Trophoblast cell (in vitro differentiated cells and primary cell): Measurements from ENCODE around the gene SOAT2.
"Not testable (repeated sequence)": the region's sequence is repeated elsewhere in the genome, so short reads cannot be mapped to it uniquely, and the experiment has no call there.

Experiments
- DNase-seq, 2 donors: peaks; one replicate each; pipeline ENCODE4 v3.0.0-alpha.2; 2016
- H2AFZ ChIP-seq: 2 replicates; pipeline ENCODE4 v1.6.1; 2013; ENCODE audit warnings: low read length, moderate library complexity, mild to moderate bottlenecking; ENCODE audit not compliant: insufficient read depth, poor library complexity
- H2AK5ac ChIP-seq: 2 replicates; pipeline ENCODE4 v1.6.1; 2013; ENCODE audit warnings: mild to moderate bottlenecking, low read length
- H2BK120ac ChIP-seq: 2 replicates; pipeline ENCODE4 v1.6.1; 2013; ENCODE audit warnings: low read length, mild to moderate bottlenecking, moderate library complexity; ENCODE audit not compliant: insufficient read depth, poor library complexity
- H2BK12ac ChIP-seq: 2 replicates; pipeline ENCODE4 v1.6.1; 2013; ENCODE audit warnings: mild to moderate bottlenecking, low read length, moderate library complexity
- H2BK5ac ChIP-seq: 2 replicates; pipeline ENCODE4 v1.6.1; 2013; ENCODE audit warnings: low read length, low read depth, moderate library complexity, mild to moderate bottlenecking; ENCODE audit not compliant: poor library complexity
- H3K14ac ChIP-seq: 2 replicates; pipeline ENCODE4 v1.6.1; 2013; ENCODE audit warnings: mild to moderate bottlenecking, low read length
- H3K18ac ChIP-seq: 2 replicates; pipeline ENCODE4 v1.6.1; 2013; ENCODE audit warnings: mild to moderate bottlenecking, low read length
- H3K23ac ChIP-seq: 2 replicates; pipeline ENCODE4 v1.6.1; 2013; ENCODE audit warnings: low read length
- H3K27ac ChIP-seq: 2 replicates; pipeline ENCODE4 v1.5.1; 2013; ENCODE audit warnings: low read depth, mild to moderate bottlenecking, inconsistent platforms, low read length, moderate library complexity
- H3K27me3 ChIP-seq: 2 replicates; pipeline ENCODE4 v1.6.1; 2013; ENCODE audit warnings: inconsistent platforms, mild to moderate bottlenecking, low read length, moderate library complexity; ENCODE audit not compliant: insufficient read depth
- H3K36me3 ChIP-seq, 2 experiments: 1 replicate in 1 of 2; 2 replicates in 1 of 2; pipeline ENCODE4 v1.6.1; 2013; ENCODE audit warnings: low read length in 2 of 2, mild to moderate bottlenecking in 2 of 2, moderate library complexity in 1 of 2; ENCODE audit not compliant: insufficient read depth in 2 of 2, control insufficient read depth in 1 of 2
- H3K4ac ChIP-seq: 2 replicates; pipeline ENCODE4 v1.6.1; 2013; ENCODE audit warnings: low read depth, mild to moderate bottlenecking, low read length, moderate library complexity
- H3K4me1 ChIP-seq, 2 experiments: 1 replicate in 1 of 2; 2 replicates in 1 of 2; pipeline ENCODE4 v1.6.1; 2013; ENCODE audit warnings: low read length in 2 of 2, mild to moderate bottlenecking in 2 of 2, moderate library complexity in 1 of 2; ENCODE audit not compliant: insufficient read depth in 2 of 2, control insufficient read depth in 1 of 2
- H3K4me2 ChIP-seq: 2 replicates; pipeline ENCODE4 v1.6.1; 2013; ENCODE audit warnings: inconsistent platforms, mild to moderate bottlenecking, low read length, moderate library complexity
- H3K4me3 ChIP-seq: 2 replicates; pipeline ENCODE4 v1.5.1; 2013; ENCODE audit warnings: mild to moderate bottlenecking, low read depth, low read length, inconsistent platforms
- H3K79me1 ChIP-seq: one replicate; pipeline ENCODE4 v1.6.1; 2013; ENCODE audit warnings: low read length
- H3K79me2 ChIP-seq: 2 replicates; pipeline ENCODE4 v1.6.1; 2013; ENCODE audit warnings: low read length, mild to moderate bottlenecking; ENCODE audit not compliant: control insufficient read depth, insufficient read depth, poor library complexity
- H3K9ac ChIP-seq: 2 replicates; pipeline ENCODE4 v1.6.1; 2013; ENCODE audit warnings: mild to moderate bottlenecking, low read length
- H3K9me3 ChIP-seq: 2 replicates; pipeline ENCODE4 v1.6.1; 2013; ENCODE audit warnings: low read depth, mild to moderate bottlenecking, control low read depth, inconsistent platforms, low read length; ENCODE audit not compliant: insufficient read depth
- H4K12ac ChIP-seq: 2 replicates; pipeline ENCODE4 v1.6.1; 2013; ENCODE audit warnings: low read depth, mild to moderate bottlenecking, low read length, moderate library complexity
- H4K8ac ChIP-seq: 2 replicates; pipeline ENCODE4 v1.6.1; 2013; ENCODE audit warnings: low read depth, mild to moderate bottlenecking, low read length, moderate library complexity
- H4K91ac ChIP-seq: one replicate; pipeline ENCODE4 v1.6.1; 2013; ENCODE audit warnings: low read depth, mild to moderate bottlenecking, low read length, moderate library complexity
- WGBS: extraction: QIAGEN DNeasy Blood & Tissue Kit; methylation state at CpG from one replicate; pipeline ENCODE4 v1.1.7; 2013; ENCODE audit warnings: missing lambda C conversion rate; ENCODE audit not compliant: insufficient read length, insufficient coverage; ENCODE audit errors: extremely low coverage; 5-methylcytosine and 5-hydroxymethylcytosine counted together

SOAT2 gene

GRCh38 chr12:53107122-53107521 is 3.8 kb downstream of the SOAT2 start:
- no peak overlapping the region for H2BK12ac ChIP-seq
- H3K14ac ChIP-seq = no peak overlapping the region
- no peak overlapping the region for H3K18ac ChIP-seq
- H3K27ac ChIP-seq = no peak overlapping the region
- H4K91ac ChIP-seq = no peak overlapping the region
- WGBS = no CpG with 5 or more reads among the region's 7 CpGs
- H3K36me3 ChIP-seq = no peaks in the 10 kb centered on the region
- H3K23ac ChIP-seq = no peak overlapping the region
- H3K27me3 ChIP-seq = no peaks in the 10 kb centered on the region
- no peak overlapping the region for H2AK5ac ChIP-seq
- no peak overlapping the region for H2BK120ac ChIP-seq
- H3K9me3 ChIP-seq = no peaks in the 10 kb centered on the region
- no peak overlapping the region for H3K4me2 ChIP-seq
- no peaks in the 10 kb centered on the region for H3K79me2 ChIP-seq
- H2AFZ ChIP-seq = no peak overlapping the region
- no peak overlapping the region for H4K8ac ChIP-seq
- no peak overlapping the region for H4K12ac ChIP-seq
- H3K79me1 ChIP-seq = no peaks in the 10 kb centered on the region
- no peak for DNase-seq
- no peaks in the 10 kb centered on the region for H3K4me1 ChIP-seq
- H3K4me3 ChIP-seq = no peak overlapping the region
- no peak overlapping the region for H2BK5ac ChIP-seq
- H3K9ac ChIP-seq = no peak overlapping the region
- no peak overlapping the region for H3K4ac ChIP-seq

DNA sequence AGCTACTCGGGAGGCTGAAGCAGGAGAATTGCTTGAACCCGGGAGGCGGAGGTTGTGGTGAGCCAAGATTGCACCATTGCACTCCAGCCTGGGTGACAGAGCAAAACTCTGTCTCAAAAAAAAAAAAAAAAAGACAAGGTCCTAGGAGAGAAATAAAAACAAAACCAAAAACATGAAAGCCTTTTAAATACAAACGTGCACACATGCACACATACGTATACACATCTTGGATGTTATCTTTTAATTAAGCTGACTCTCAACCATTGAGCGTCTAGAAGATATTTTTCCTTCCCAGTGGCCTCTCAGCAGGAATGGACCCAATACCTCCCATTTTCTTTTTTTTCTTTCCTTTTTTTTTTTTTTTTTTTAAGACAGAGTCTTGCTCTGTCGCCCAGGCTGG is 9.1 kb downstream of the SOAT2 start:
- H4K8ac ChIP-seq, H3K79me2 ChIP-seq, H4K91ac ChIP-seq, H3K4ac ChIP-seq, H2BK5ac ChIP-seq, H3K4me3 ChIP-seq, H2BK12ac ChIP-seq, DNase-seq, H3K27ac ChIP-seq, H3K14ac ChIP-seq, H3K4me2 ChIP-seq, H4K12ac ChIP-seq, H2BK120ac ChIP-seq, H3K23ac ChIP-seq, H3K27me3 ChIP-seq, H2AFZ ChIP-seq, H3K9ac ChIP-seq, H3K4me1 ChIP-seq, H3K18ac ChIP-seq, H3K79me1 ChIP-seq, H3K36me3 ChIP-seq, H3K9me3 ChIP-seq, H2AK5ac ChIP-seq: not testable (repeated sequence)
- no CpG with 5 or more reads among the region's 7 CpGs for WGBS

GRCh38 chr12:53113136-53113705 is 9.9 kb downstream of the SOAT2 start:
- H3K4ac ChIP-seq = no peak overlapping the region
- H4K8ac ChIP-seq = no peak overlapping the region
- WGBS = no CpG with 5 or more reads among the region's 12 CpGs
- H3K79me2 ChIP-seq = no peaks in the 10 kb centered on the region
- H2BK5ac ChIP-seq = no peak overlapping the region
- no peak overlapping the region for H2AK5ac ChIP-seq
- no peaks in the 10 kb centered on the region for H3K79me1 ChIP-seq
- H3K4me3 ChIP-seq = no peak overlapping the region
- no peak overlapping the region for H2AFZ ChIP-seq
- DNase-seq = no peak
- H3K4me2 ChIP-seq = no peak overlapping the region
- no peak overlapping the region for H4K12ac ChIP-seq
- no peak overlapping the region for H3K27ac ChIP-seq
- no peaks in the 10 kb centered on the region for H3K4me1 ChIP-seq
- H4K91ac ChIP-seq = no peak overlapping the region
- H3K18ac ChIP-seq = no peak overlapping the region
- no peak overlapping the region for H2BK12ac ChIP-seq
- H3K27me3 ChIP-seq = no peaks in the 10 kb centered on the region
- H3K9ac ChIP-seq = no peak overlapping the region
- H3K9me3 ChIP-seq = no peaks in the 10 kb centered on the region
- no peak overlapping the region for H2BK120ac ChIP-seq
- H3K36me3 ChIP-seq = no peaks in the 10 kb centered on the region
- no peak overlapping the region for H3K23ac ChIP-seq
- H3K14ac ChIP-seq = no peak overlapping the region

GRCh38 chr12:53113951-53114350 is 10.7 kb downstream of the SOAT2 start:
- Histone ChIP-seq H2BK12ac (no peak overlapping the region), H4K91ac (no peak overlapping the region), H2AK5ac (no peak overlapping the region), H3K79me2 (no peaks in the 10 kb centered on the region), H3K4me1 (no peaks in the 10 kb centered on the region), H3K9me3 (no peaks in the 10 kb centered on the region), H3K18ac (no peak overlapping the region), H3K9ac (no peak overlapping the region), H3K4me3 (no peak overlapping the region), H2BK120ac (no peak overlapping the region), H3K36me3 (no peaks in the 10 kb centered on the region), H2AFZ (no peak overlapping the region), H3K79me1 (no peaks in the 10 kb centered on the region), H3K27ac (no peak overlapping the region), H4K12ac (no peak overlapping the region), H3K4me2 (no peak overlapping the region), H2BK5ac (no peak overlapping the region), H4K8ac (no peak overlapping the region), H3K27me3 (no peaks in the 10 kb centered on the region), H3K14ac (no peak overlapping the region), H3K4ac (no peak overlapping the region), H3K23ac (no peak overlapping the region)
- DNase-seq = no peak
